ENCODE data around the gene ZNF582.

Gene ZNF582

DNA sequence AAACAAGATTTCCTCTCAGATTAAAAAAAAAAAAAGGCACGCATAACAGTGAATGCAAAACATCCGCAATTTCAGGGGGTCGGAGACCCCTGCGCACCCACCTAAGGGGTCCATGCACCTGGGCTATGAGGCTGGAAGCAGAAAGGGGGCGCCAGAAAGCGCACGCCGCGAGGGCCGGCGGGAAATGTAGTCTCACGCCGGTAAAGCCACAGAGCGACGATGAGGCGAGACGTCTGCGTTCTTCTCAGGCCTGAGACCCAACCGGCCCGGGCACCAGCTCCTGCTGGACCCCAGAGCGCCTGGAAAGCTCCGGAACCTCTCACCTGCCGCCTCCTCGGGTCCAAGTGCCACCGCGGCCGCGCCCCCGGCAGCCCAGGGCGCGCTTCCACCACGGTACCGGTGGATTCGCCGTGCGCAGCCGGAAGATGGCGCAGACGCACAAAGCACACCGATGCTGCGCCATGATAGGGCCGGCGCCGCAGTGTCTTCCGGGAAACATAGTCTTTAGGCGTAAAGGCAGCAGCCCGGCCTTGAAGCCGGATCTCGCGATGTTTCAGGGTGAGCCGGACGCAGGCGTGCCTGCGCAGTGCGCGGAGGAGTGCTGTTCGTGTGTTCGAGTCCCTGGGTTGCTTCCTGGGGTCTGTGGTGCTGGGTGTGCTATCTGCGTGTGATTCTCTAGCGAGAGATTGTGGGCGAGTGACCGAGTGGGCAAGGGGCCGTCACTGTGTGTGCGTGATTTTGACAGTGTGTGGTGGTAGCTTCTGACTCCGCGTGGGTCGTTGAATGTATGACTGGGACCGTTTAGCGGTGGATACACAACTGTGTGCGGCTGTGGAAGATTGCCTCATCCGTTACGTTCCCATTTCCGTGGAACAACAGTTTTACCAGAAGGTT, at the start of gene ZNF582:
Gene ZNF582 (minus strand): TSS at position 416 of the 894 bp plus-strand sequence. CDS start 1,782 bp downstream, outside the sequence.
- peak; percentile 89 for DNase-seq

DNA sequence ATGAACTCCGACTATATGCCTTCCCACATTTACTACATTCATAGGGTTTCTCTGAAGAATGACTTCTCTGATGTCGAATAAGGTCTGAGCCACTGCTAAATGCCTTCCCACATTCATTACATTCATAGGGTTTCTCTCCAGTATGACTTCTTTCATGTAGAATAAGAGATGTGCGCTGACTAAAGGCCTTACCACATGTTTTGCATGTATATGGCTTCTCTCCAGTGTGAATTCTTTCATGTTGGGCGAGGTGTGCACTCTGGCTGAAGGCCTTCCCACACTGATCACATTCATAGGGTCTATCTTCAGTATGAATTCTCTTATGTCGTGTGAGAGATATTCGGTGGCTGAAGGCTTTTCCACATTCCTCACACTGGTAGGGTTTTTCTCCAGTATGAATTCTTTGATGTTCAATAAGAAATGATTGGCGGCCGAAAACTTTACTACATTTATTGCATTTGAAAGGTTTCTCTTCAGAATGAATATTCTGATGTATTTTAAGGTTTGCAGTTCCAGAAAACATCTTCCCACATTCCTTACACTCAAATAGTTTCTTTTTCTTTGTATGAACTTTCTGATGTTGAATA, 48.0 kb upstream of the ZNF582 start:
- no peak for DNase-seq

DNA sequence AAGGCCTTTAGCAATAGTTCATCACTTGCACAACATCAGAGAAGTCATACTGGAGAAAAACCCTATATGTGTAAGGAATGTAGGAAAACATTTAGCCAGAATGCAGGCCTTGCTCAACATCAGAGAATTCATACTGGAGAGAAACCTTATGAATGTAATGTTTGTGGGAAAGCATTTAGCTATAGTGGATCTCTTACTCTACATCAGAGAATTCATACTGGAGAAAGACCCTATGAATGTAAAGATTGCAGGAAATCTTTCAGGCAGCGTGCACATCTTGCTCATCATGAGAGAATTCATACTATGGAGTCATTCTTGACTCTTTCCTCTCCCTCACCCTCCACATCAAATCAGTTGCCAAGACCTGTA, 30.6 kb upstream of the ZNF582 start:
- DNase-seq: no peak

DNA sequence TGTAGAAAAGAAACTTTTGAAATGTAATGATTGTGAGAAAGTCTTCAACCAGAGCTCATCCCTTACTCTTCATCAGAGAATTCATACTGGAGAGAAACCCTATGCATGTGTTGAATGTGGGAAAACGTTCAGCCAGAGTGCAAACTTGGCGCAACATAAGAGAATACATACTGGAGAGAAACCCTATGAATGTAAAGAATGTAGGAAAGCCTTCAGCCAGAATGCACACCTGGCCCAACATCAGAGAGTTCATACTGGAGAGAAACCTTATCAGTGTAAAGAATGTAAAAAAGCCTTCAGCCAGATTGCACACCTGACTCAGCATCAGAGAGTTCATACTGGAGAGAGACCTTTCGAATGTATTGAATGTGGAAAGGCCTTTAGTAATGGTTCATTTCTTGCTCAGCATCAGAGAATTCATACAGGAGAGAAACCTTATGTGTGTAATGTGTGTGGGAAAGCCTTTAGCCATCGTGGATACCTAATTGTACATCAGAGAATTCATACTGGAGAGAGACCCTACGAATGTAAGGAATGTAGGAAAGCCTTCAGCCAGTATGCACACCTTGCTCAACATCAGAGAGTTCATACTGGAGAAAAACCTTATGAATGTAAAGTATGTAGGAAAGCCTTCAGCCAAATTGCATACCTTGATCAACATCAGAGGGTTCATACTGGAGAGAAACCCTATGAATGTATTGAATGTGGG, 30.1 kb upstream of the ZNF582 start:
- DNase-seq: no peak

DNA sequence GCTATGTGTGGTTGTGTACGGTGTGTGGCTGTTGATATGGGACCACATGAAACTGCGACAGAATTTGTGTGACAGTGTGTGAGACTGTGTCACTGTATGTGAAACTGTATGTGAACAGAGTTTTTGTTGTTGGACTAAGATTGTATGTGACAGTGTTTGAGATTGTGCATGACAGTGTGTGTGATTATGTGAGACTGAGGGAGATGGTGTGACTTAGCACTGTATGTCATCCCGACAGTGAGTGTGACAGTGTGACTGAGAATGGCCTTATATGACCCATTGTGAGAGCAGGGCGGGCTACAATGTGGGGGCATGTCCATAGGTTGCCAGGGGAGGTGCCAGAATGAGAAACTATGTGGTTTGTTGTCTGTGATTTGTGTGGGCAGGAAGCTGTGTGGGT, 11.7 kb upstream of the ZNF582 start:
- no peak for DNase-seq

DNA sequence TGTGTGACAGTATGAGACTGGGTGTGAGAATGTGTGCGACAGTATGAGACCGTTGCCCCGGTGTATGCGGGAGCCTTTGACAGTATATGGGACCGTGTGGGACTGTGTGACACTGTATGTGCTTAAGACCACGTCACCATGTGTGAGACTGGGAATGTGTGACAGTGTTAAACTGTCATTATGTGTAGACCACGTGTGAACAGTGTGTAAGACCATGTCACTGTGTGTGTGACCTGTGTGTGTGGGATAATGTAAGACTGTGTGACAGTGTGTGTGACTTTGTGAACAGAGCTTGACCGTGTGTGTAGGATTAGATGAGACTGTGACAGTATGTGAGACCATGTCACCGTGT, 11.3 kb upstream of the ZNF582 start:
- no peak for DNase-seq

DNA sequence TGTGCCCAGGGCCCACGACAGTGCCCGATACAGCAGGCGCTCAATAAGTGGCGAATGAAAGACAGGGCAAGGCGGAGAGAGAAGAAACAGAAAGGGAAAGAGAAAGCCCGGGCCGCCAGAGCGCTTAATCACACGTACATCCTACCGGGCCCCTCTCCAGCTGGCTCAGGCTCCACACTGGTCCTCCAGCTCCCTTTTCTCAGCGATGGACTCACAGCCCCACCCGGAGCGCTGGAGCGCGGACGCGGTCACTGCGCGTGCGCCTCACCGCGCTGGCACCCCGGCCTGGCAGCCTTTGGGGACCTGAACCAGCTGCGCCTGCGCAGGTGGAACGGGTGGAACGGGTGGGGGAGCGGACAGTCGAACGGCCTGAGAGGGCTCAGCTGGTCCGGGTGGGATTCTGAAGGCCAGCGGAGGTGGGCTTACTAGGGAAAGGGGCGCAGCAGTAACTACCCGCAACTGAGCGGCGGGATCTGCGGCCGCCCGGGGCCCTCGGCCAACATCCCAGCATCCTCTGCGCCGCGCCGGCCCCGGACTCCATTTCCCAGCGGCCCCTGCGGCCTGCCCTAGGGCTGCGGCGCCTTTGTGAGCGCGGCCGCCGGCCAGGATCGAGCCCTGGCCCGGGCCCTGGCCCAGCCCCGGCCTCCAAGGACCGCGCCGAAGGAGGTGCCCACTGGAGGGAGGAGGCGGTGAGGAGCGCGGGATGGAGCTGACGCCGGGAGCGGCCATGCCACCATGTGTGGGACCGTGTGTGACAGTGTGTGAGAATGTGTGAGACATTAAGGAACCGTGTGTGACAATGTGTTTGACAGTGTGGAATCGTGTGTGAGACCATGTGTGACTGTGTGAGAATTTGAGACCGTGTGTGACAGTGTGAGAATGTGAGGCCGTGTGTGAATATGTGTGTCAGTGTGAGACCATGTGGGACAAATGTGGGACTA, 10.7 kb upstream of the ZNF582 start, which contains the start of gene ZNF583:
Gene ZNF583 (plus strand): TSS at position 569 of the 941 bp plus-strand sequence. CDS start 2,783 bp downstream, outside the sequence.
- peak; percentile 89 for DNase-seq

DNA sequence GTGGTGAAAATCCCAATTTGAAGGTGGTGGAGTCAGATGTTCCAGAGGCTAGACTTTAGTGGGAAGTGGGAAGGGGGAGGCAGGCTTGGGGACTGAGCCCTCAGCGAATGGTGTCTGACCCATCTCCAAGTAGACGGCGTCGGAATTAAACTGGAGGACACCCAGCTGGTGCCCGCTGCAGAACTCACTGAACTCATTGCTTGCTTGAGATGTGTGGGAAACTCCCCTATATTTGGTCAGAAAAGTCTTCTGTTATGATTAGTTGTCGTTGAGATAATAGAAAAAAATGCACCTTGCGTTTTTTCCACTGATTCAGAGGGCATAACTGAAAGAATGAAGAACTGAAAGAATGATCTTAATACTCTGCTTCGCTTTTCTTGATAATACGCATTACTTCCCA, 9.9 kb upstream of the ZNF582 start:
- no peak for DNase-seq

DNA sequence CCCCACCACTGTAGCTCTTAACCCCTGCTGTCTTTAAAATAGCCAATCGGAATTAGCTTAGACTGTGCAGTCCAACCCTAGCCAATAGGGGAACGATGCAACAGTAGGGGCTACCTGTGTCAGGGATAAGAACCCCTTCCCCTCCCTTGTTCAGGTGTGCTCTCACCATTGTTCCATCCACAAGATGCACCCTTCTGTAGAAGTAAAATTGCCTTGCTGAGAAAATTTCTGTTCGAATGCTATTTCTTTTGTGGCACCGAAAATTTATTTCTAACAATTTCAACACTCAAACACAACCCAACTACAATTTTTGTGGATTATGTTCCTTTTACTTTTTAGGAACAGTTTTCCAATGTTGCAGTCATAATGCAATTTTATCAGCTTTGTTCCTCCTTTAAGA, 7.2 kb upstream of the ZNF582 start:
- no peak for DNase-seq

DNA sequence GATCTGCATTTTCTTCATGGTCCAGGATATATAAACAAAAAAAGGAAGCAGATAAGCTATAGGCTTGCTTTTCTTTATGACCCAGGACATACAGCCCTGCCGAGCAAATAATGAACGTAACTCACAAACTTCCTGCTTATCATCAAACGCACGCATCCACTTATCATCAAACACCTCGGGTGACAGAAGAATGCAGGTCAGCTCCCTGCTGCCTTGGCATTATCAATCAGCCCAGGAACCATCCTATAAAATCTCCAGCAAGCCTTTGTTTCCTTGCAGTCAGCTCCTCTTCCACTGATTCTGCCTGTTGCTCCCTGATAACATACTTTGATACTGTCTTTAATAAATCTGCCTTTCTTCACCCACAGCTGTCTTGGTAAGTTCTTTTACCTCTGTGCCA, 5.5 kb upstream of the ZNF582 start:
- DNase-seq: no peak

DNA sequence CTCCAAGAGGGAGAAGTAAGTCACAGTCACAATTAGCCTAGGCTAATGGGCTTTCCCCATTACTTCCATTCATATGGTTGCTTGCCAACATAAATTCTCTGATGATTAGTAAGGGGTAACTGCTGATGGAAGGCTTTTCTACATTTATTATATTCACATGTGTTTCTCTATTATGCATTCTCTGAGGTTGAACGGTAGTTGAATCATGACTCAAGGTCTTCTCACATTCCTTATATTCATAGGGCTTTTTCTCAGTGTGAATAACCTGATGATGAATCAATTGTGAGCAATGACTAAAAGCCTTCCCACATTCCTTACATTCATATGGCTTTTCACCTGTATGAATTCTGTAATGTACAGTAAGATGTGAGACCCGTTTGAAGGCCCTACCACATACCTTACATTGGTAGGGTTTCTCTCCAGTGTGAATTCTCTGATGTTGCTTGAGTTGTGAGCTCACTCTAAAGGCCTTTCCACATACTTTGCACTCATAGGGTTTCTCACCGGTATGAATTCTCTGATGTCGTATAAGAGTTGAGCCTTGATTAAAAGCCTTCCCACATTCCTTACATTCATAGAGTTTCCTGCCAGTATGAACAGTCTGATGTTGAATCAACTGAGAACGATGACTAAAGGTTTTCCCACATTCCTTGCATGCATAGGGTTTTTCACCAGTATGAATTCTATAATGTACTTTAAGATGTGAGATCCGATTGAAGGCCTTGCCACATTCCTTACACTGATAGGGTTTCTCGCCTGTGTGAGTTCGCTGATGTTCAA, 9.3 kb downstream of the ZNF582 start:
- no peak for DNase-seq

DNA sequence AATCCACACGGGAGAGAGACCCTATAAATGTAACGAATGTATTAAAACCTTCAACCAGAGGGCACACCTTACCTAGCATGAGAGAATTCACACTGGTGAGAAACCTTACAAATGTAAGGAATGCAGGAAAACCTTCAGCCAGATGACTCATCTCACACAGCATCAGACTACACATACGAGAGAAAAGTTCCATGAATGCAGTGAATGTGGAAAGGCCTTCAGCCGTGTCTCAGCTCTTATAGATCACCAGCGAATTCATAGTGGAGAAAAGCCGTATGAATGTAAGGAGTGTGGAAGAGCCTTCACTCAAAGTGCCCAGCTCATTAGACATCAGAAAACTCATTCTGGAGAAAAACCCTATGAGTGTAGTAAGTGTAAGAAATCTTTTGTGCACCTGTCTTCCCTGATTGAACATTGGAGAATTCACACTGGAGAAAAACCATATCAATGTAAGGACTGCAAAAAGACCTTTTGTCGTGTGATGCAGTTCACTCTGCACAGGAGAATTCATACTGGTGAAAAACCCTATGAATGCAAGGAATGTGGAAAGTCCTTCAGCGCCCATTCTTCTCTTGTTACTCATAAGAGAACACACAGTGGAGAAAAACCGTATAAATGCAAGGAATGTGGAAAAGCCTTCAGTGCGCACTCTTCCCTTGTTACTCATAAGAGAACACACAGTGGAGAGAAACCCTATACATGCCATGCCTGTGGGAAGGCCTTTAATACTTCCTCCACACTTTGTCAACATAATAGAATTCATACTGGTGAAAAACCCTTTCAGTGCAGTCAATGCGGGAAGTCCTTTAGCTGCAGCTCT, 16.0 kb downstream of the ZNF582 start:
- no peak for DNase-seq

DNA sequence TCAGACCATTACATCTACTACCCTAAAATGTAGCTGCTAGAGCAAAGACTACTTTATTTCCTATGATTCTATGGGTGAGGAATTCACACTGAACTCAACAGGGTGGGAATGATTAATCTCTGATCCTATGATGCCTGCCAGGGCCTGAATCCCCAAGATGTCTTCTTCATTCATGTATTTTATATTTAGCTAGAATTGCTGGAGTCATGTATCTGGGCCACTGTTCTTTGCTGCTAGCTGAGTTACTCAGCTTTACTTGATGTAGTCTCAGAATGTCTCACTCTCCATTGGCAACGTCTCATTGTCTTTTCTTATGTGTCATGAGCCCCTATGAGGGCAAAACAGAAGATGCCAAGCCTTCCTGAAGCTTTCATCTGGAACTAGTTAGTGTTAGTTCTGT, 21.1 kb downstream of the ZNF582 start:
- no peak for DNase-seq

DNA sequence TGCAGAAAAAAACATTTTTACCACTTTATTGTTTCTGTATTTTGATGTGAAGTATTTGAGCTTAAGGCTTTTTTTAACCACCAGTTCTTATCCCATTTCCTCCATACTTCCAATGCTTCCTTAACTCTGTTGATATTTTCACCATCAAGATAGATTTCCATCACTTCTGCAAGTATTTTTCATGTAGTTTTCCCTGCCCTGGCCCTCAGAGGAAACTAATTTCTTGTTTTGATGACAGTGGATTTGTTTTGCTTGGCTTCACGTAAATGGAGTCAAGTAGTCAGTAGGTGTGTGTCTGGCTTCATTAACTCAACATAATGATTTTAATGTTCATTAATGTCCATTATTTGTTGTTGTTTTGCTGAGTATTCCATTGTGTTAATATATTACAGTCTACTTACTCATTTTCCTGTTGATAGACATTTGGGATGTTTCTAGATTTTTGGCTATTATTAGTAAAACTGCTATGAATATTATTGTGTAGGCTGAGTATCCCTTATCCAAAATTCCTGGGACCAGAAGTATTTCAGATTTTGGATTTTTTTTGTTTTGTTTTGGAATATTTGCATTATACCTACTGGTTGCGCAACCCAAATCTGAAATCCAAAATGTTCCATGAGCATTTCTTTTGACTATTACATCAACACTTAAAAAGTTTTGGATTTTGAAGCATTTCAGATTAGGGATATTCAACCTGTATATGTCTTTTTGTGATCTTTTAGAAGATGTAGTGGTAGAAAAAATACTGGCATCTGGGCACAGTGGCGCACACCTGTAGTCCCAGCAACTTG, 23.3 kb downstream of the ZNF582 start:
- no peak for DNase-seq

DNA sequence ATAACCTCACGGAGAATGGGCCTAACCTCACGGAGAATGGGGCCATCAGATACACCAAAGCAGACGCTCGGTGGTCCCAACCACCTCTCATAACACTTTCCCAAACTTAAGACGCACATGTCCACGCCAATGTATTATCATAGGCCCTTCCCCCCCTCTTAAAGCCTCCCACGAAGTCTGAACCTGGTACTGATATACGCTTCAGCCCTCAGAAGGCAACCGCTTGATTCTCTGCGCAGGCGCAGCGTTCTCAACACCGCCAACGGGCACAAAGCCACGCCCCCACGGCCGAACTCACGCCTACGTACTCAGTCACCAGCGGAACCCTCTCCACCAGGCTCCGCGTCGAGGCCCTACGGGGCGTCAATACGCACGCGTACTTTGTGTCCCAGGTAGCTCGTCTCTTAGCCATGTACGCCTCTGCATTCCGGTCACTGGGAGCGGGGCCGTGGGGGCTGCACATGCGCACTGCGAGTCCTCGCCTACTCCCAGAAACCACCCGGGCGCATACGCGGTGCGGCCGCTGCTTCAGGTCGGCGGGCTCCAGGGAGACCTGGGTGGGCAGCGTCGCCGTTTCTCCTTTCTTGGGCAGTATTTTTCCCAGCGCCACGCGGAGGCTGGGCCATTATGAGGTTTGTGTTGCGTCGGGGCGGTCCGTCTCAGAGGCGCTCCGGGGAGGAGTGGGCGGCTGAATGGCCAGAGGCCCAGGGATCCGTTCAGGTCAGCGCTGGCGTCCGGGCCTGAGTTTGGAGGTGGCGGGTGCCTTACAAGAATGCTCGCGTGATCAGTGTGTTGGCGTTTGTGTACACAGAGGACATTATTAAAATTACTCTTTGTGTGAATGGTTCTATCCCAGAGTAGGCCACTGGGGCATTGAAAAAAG, 25.3 kb downstream of the ZNF582 start:
- DNase-seq: peak; percentile 81

DNA sequence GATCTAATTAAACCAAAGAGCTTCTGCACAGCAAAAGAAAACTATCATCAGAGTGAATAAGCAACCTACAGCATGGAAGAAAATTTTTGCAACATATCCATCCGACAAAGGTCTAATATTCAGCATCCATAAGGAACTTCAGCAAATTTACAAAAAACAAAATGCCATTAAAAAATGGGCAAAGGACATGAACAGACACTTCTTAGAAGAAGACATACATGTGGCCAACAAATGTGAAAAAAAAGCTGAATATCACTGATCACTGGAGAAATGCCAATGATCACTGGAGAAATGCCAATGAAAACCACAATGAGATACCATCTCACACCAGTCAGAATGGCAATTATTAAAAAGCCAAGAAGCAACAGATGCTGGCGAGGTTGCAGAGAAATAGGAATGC, 32.5 kb downstream of the ZNF582 start:
- no peak for DNase-seq

DNA sequence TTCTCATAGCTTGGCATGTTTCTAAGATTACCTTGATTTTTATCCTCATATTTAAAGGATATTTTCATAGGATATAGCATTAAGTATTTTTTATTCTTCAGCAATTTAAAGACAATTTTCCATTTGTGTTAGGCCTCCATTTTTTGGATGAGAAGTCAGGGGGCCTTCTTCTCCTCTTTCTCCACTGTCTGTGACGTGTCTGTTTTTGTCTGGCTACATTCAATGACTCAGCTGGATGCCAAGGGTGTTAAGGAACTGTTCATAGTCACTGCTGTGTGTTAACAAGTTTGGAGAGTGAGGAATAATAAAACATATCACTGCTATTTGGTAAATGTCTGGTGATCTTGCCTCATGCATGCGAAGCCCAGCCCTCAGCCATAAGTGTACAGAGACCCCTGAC, 36.4 kb downstream of the ZNF582 start:
- DNase-seq: no peak

DNA sequence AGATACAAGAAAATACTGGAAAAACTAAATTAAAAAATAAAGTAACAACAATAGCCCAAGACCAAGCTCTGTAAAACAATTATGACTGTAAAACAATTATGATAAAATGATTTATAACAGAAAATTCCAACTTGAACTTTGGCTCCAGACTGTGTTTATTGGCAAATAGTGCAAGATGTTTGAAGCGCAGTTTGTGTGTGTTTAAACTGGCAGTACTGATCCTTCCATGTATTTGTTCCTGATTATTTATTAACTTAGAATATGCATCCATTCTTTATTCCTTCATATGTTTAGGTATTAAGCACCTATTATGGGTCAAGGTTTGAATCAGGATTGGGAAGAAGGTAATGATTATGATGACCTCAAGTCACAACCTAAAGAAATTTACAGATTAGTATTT, 37.8 kb downstream of the ZNF582 start:
- DNase-seq: no peak

DNA sequence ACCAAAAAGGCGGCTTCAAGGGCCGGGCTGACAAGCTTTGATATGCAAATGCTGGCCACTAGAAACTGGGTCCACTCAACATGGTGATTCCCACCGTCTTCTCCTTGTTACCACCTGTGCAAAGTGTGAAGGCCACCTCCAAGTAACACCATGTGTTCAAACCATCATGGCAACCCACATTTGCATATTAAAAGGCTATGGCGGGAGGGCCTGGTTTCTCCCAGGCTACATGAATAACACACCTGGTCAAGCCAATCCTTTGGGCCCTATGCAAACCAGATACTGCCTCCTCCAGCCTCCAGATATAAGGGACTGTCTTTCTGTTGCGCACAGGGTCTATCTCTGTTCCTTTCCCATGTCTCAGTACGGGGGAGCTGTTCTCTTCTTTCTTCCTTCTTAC, 42.1 kb downstream of the ZNF582 start:
- no peak for DNase-seq

All from activated gamma-delta T cell treated with Interleukin-2 at 50 U/mL for 16 hours (primary cell).